IPS-15b (cell line): ENCODE measurements around the gene SMIM41.

Experiments
- H3K27me3 ChIP-seq: one replicate; pipeline ENCODE4 v1.6.1; 2013; ENCODE audit warnings: low read length; ENCODE audit not compliant: control insufficient read depth, insufficient read depth
- H3K36me3 ChIP-seq: one replicate; pipeline ENCODE4 v1.6.1; 2013; ENCODE audit warnings: low read length; ENCODE audit not compliant: control insufficient read depth, insufficient read depth
- H3K4me1 ChIP-seq: one replicate; pipeline ENCODE4 v1.6.1; 2013; ENCODE audit warnings: mild to moderate bottlenecking, low read length; ENCODE audit not compliant: control insufficient read depth, insufficient read depth
- H3K4me3 ChIP-seq: one replicate; pipeline ENCODE4 v1.5.1; 2013; ENCODE audit warnings: low read depth, low read length
- H3K9ac ChIP-seq: one replicate; pipeline ENCODE4 v1.6.1; 2013; ENCODE audit warnings: low read depth, mild to moderate bottlenecking, low read length
- H3K9me3 ChIP-seq: one replicate; pipeline ENCODE4 v1.6.1; 2013; ENCODE audit warnings: mild to moderate bottlenecking, low read length; ENCODE audit not compliant: control insufficient read depth, insufficient read depth

Gene SMIM41

DNA sequence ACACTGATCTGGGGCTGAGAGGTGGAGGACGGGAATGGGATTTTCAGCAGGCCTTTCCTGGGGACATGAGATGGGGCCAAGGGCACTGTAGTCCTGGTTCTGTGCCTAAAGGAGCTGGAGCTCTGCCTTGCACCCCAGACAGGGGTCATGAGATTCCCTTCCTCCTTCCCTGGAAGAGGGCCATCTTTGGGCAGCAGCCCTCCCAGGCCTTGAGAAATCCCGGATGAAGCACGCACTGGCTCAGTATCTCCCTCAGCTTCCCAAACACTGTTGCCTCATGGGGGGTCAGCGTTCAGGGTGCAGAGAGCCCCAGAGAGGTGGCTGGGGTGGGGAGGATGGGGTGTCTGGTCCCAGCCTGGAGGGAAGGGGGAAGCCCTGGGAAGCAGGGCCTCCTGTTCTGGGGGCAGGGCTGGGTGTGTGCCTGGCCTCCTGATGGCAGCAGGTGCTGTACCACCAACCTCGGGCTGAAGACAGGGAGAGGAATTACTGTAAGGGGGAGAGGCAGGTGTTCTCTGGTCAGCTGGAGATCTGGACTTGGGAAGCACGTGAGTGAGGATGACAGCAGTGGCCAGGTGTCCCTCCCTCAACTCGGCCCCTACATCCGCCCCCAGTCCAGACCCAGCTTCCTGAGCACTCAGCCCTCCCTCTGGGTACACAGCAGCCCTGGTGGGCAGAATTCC lies 36.7 kb upstream of the SMIM41 start:
- Histone ChIP-seq H3K27me3 (peaks cover 29% of the 10 kb centered on the region), H3K4me1 (peaks cover 3% of the 10 kb centered on the region), H3K9ac (no peak overlapping the region), H3K36me3 (peaks cover 3% of the 10 kb centered on the region), H3K4me3 (no peak overlapping the region), H3K9me3 (no peaks in the 10 kb centered on the region)

DNA sequence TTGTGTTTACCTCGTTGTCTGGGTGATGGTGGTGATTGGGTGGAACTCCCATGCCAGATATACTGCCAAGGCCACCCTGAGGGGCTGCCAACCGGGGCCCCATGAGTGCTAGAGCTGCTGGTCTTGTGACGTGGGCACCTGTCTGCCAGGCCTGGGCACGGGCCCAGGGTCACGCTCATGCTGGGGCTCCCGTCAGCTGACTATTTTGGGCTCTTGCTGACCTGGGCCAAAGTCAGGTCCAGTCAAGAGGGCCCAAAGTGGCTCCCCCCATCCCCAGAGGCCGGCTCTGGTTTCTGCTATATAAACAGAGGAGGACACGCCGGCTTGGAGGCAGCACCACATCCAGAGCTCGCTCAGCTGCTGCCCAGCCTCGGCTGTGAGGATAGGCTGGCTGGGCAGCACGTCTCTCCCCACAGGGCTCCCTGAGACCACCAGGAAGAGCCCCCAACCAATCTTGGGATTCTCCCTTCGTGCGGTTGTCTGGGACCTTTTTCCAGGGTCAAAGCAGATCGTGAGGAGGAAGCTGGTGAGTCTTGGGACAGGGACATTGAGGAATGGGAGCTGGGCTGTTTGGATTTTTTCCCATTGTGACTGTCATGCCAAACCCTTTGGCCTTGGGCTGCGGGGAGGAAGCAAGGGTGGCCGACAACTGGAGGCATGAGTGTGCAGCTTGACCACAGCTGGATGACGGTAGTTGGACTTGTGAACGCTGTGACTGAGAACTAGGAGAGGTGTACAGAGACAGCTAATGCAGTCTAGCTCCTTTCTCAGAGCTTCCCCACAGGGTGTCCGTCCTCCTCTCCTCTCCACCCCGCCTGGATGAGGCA lies 35.9 kb upstream of the SMIM41 start:
- peaks cover 3% of the 10 kb centered on the region for H3K4me1 ChIP-seq
- H3K27me3 ChIP-seq, result peaks cover 29% of the 10 kb centered on the region
- no peak overlapping the region for H3K9ac ChIP-seq
- no peaks in the 10 kb centered on the region for H3K9me3 ChIP-seq
- no peak overlapping the region for H3K4me3 ChIP-seq
- H3K36me3 ChIP-seq, result peaks cover 3% of the 10 kb centered on the region

DNA sequence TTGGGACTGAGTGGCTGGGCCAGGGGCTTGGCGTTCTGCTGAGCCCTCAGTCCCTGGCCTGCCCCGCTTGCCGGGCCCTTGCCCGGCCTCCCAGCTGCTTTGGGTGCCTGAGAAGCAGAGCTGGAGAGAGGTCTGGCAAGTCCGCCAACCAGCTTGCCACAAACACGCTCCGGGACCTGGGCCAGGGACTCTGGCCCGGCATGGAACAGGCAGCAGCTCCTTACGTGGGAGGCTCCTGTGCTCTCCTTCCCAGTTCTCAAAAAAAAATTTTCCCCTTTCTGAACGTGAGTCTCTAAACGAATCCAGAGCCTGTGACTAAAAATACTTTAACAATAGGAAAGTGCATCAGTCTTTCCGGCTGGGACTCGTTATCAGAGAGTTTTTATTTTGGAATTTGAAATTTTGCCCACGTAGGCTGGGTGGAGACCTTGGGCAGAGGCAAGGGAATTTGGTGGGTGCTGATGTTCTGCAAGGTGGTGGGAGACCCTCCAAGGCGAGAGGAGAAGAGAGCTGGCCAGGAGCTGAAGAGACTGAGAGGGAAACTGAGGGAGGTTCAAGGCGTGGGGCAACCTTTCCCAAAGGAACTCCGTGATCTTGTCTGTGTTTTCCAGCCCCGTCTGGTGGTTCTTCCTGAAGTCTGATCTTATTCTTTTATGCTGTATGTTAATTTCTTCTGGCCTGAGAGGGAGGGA lies 35.1 kb upstream of the SMIM41 start:
- H3K4me3 ChIP-seq, result no peak overlapping the region
- peaks cover 31% of the 10 kb centered on the region for H3K27me3 ChIP-seq
- H3K9me3 ChIP-seq, result no peaks in the 10 kb centered on the region
- no peak overlapping the region for H3K9ac ChIP-seq
- H3K4me1 ChIP-seq, result peaks cover 3% of the 10 kb centered on the region
- peaks cover 3% of the 10 kb centered on the region for H3K36me3 ChIP-seq

DNA sequence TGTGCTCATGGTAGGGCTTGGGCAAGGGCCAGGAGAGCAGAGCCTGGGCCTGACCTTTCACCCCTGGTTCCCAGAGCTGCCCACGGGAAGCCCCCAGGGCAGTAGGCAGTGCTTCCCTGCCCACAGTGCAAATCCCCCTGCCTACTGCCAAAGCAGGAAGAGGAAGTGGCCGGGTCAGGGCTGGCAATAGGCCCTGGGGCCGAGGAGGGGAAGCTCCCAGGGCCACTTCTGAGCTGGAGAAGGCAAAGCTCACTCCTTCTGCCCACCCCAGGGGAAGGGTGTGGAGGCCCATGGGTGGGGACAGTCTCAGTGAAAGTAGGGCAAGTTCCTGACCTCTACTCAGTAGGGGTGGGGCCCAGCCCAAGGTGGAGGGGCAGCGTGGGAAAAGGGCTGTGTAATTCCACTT lies 33.7 kb upstream of the SMIM41 start:
- H3K9me3 ChIP-seq, result no peaks in the 10 kb centered on the region
- peaks cover 35% of the 10 kb centered on the region for H3K27me3 ChIP-seq
- no peak overlapping the region for H3K9ac ChIP-seq
- no peak overlapping the region for H3K4me3 ChIP-seq
- peaks cover 3% of the 10 kb centered on the region for H3K4me1 ChIP-seq
- H3K36me3 ChIP-seq, result peaks cover 3% of the 10 kb centered on the region

DNA sequence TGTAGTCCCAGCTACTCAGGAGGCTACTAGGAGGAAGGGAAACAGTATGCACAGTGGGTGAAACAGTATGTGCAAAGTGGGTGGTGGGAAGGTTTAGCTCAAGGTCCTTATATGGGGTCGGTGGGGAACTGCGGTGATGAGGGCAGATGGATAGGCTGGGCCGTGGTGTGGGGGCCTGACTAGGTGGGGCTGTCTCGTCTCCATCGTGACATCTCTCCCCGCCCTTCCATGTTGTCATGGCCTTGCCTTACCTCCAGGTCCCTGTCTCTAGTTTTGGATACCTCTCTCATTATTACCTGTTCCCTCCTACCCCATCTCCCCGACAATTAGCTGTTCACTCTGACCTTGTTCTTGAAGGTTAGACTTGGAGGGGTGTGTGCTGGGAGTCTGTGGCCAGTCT lies 32.6 kb upstream of the SMIM41 start:
- H3K36me3 ChIP-seq, result peaks cover 3% of the 10 kb centered on the region
- no peaks in the 10 kb centered on the region for H3K9me3 ChIP-seq
- peaks cover 40% of the 10 kb centered on the region for H3K27me3 ChIP-seq
- H3K4me3 ChIP-seq, result no peak overlapping the region
- H3K9ac ChIP-seq, result no peak overlapping the region
- H3K4me1 ChIP-seq, result no peaks in the 10 kb centered on the region

DNA sequence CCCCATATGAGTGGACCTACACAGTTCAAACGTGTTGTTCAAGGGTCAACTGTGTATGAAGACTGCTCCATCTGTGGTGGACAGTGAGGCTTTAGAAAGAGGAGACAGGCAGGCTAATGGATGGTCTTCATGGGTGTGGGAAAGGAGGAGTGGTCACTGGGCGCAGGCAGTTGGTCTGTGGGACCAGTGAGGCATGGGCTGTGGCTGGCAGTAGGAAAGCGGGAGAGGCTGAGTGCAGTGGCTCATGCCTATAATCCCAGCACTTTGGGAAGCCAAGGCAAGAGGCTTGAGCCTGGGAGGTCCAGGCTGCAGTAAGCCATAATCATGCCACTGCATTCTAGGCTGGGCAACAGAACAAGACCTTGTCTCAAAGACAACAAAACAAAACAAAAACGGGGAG lies 30.2 kb upstream of the SMIM41 start:
- peaks cover 59% of the 10 kb centered on the region for H3K27me3 ChIP-seq
- no peaks in the 10 kb centered on the region for H3K9me3 ChIP-seq
- H3K4me3 ChIP-seq, result no peak overlapping the region
- H3K36me3 ChIP-seq, result no peaks in the 10 kb centered on the region
- H3K4me1 ChIP-seq, result peaks cover 8% of the 10 kb centered on the region
- no peak overlapping the region for H3K9ac ChIP-seq

DNA sequence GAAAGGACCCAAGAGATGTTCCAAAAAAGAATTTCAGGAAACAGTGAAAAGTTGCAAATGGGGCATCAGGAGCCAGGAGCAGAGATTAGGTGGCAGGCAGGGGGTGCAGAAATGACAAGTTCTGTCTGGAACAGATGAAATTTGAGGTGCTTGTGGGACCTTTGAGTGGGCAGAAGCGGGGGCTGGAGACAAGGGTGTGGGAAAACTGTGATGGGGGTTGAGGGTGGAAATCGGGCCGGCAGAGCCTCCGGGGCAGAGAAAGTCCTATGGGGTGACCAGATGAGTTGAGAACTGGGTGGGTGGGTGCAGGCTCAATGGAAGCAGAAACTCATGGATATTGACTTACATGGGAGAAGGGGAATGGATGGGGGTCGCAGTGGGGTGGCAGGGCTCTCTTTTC lies 29.8 kb upstream of the SMIM41 start:
- Histone ChIP-seq H3K9me3 (no peaks in the 10 kb centered on the region), H3K27me3 (peaks cover 59% of the 10 kb centered on the region), H3K9ac (no peak overlapping the region), H3K4me3 (no peak overlapping the region), H3K36me3 (peaks cover under 1% of the 10 kb centered on the region), H3K4me1 (peaks cover 8% of the 10 kb centered on the region)

DNA sequence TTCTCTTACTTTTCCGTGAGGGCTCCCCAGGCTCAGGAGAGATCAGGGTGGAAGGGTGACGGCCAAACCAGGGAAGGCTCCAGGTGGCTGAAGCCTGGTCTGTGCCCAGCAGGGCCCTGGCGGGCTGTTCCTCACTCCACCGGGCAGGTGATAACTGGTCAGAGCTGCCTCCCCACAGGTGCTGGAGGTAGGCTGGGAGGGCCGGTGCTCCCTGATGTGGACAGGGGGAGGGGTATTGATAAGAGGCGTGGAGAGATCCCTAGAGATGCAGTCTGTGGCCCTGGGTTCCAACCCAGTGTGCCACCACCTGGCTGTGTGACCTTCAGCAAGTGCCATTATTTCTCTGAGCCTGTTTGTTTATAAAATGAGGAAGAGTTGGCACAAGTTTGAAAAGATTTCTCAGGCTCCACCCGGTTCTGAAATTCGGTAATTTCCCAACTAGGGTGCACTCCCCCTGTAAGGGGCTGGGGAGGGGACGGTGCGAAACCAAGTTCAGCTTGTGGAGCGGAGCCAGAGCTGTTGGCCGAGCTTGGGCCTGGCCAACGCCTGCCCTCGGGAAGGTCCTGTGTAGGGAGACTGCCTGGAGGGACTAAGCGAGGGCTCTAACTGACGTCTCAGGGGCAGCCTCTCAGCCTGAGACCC lies 29.3 kb upstream of the SMIM41 start:
- Histone ChIP-seq H3K4me1 (peaks cover 8% of the 10 kb centered on the region), H3K27me3 (peaks cover 59% of the 10 kb centered on the region), H3K9ac (peak overlapping the region; percentile 47)

DNA sequence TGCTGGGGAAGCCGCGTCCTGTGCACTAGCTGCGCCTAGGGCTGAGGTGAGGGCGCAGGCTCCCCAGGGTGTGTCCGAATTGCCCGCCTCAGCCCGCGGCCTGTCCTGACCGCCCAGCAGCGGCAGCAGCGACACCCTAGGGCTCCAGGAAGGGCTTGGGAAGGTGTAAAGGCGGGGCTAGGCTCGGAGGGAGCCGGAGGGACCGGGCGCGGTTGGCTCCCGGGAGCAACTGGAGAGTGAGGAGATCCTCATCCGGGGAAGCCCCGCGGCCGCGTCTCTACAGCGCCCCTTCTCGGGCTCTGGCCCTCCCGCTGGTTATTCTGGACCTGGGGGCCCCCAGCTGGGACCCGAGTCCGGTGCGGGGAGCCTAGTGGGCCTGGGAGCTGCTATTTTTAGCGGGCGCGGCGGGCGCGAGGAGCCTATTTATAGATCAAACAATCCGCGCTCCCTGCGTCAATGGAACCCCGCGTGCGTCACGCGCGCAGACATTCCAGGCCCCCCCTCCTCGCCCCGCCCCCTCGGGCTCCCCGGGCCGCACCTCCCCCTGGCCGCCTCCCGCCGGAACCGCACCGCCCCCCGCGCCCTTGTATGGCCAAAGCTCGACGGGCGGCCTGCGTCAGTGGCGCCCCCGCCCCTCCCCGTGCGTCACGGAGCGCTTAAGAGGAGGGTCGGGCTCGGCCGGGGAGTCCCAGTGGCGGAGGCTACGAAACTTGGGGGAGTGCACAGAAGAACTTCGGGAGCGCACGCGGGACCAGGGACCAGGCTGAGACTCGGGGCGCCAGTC lies 28.6 kb upstream of the SMIM41 start, which contains the start of gene NR4A1:
Gene NR4A1 (plus strand): TSS at position 685 of the 784 bp plus-strand sequence. CDS start 2,887 bp downstream, outside the sequence.
- peak within 1 kb of the TSS; percentile 89 for H3K4me3 ChIP-seq
- H3K4me1 ChIP-seq, result peaks cover 8% of the 10 kb centered on the region
- no peaks in the 10 kb centered on the region for H3K9me3 ChIP-seq
- peak within 1 kb of the TSS; percentile 47 for H3K9ac ChIP-seq
- H3K36me3 ChIP-seq, result peaks cover 3% of the 10 kb centered on the region
- peaks cover 59% of the 10 kb centered on the region for H3K27me3 ChIP-seq

More for the DNA sequence above, 29.3 kb upstream of the SMIM41 start:
- no peaks in the 10 kb centered on the region for H3K9me3 ChIP-seq
- H3K4me3 ChIP-seq, result peak overlapping the region; percentile 80
- peaks cover 3% of the 10 kb centered on the region for H3K36me3 ChIP-seq

DNA sequence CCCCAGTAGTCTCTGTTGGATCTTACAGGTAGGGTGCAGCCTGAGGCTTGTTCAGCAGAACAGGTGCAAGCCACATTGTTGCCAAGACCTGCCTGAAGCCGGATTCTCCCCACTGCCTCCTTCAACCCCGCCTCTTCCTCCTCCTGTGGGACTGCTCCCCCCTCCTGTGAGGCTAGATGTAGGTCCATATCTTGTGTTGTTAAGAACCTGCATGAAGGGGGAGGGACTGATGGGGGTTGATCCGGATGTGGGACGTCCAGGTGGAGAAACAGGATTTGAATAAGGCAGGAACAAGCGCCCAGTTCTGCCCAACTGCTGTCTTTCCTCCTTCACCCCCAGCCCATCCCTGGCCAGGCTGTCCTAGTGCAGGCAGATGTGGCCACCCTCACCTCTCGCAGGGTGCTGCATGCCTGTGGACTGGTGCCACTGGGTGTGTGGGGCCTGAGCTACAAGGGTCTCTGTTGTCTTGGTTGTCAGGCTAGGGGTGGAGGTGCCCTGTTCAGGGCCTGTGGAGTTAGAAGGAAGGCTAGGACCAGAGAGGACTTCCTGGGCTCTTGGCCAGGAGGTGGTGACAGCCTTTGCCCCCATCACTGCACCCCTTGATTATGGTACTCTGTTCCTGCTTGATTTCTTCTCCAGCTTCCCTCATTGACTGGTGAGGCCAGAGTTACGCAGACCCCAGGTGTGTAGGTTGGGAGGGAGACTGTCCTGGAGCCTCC lies 26.9 kb upstream of the SMIM41 start:
- peak overlapping the region; percentile 89 for H3K4me3 ChIP-seq
- no peak overlapping the region for H3K9ac ChIP-seq
- H3K36me3 ChIP-seq, result peaks cover 3% of the 10 kb centered on the region
- H3K4me1 ChIP-seq, result peaks cover 8% of the 10 kb centered on the region
- H3K9me3 ChIP-seq, result no peaks in the 10 kb centered on the region
- peaks cover 51% of the 10 kb centered on the region for H3K27me3 ChIP-seq
